GM12892 (cell line): ENCODE measurements around the gene ZDHHC11B.

Source experiments
- POLR2A ChIP-seq: IDR thresholded peaks from 2 replicates; pipeline ENCODE4 v1.6.1; 2011; ENCODE audit warnings: low read depth, low read length, control low read depth
- POLR2AphosphoS5 ChIP-seq: IDR thresholded peaks from 2 replicates; pipeline ENCODE4 v1.6.1; 2011; ENCODE audit warnings: low read depth, low read length, control low read depth
- TAF1 ChIP-seq: IDR thresholded peaks from 2 replicates; pipeline ENCODE4 v1.6.1; 2011; ENCODE audit warnings: low read depth, mild to moderate bottlenecking, control low read depth, low read length, borderline replicate concordance

DNA sequence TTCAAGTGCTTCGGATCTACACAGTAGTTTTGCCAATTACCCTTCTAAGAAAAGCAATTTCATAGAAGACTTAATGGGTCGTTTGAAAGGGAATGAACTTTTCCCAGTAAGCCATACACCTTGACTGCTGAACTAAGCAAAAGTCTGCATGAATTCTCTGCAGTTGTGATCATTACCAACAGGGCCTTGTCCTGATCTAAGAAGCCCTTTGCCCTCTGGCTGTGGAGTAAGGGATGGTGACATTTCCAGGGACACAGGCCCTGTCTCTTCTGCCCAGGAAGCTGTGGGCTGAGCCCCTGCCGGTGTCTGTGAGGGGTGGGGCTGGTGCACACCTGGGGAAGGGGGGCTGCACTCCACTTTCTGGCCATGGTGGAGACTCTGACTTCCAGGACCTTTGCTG, 35.7 kb upstream of the ZDHHC11B start:
- TF ChIP-seq POLR2A (no peak), TAF1 (no peak), POLR2AphosphoS5 (no peak)
